GM18951 (cell line): ENCODE measurements around the gene PLD4.
"Not testable (repeated sequence)": the region's sequence is repeated elsewhere in the genome, so short reads cannot be mapped to it uniquely, and the experiment has no call there.

Source experiments
- POLR2A ChIP-seq: IDR thresholded peaks from 4 replicates; pipeline ENCODE4 v1.6.1; 2011; ENCODE audit warnings: mild to moderate bottlenecking; ENCODE audit not compliant: insufficient read length, insufficient read depth; ENCODE audit errors: extremely low read depth
- in situ Hi-C: fragments of 300-500 bp; cut with MboI; formaldehyde crosslinking; loops from one replicate; pipeline ENCODE4 v1.12.0; 2022; ENCODE audit warnings: low sequenced_read_pairs, mixed read lengths, inconsistent platforms; ENCODE audit not compliant: unreplicated experiment

PLD4 gene

DNA sequence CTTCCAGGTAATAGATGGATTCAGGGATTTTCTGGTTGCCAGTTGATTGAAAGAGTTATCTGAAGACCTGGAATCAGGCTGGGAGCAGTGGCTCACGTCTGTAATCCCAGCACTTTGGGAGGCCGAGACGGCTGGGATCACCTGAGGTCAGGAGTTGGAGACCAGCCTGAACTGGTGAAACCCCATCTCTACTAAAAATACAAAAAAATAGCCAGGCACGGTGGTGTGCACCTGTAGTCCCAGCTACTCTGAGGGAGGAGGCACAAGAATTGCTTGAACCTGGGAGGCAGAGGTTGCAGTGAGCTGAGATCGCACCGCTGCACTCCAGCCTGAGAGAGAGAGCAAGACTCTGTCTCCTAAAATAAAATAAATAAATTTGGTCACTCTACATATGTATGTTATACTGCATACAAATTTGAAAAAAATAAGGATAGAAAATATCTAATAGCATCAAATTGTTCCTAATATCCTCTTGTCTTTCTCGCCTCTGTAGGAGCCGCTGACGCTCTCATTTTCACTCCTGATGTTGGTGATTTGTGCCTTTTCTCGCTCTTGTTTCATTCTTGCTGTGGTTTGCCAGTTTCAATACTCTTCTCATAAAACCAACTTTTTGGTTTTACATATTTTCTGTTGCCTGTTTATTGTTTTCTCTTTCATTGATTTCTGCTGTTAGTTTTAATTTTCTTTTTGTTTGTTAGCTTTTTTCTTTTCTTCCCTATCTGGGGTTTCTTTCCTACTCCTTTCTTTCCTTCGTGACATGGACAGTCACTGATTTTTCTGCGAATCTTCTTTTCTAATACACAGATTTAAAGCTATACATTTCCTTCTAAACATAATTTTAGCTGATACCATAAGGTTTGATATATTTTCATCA is 23.8 kb upstream of the PLD4 start:
- in situ Hi-C loops: no loop called here
- no peak for TF ChIP-seq POLR2A

DNA sequence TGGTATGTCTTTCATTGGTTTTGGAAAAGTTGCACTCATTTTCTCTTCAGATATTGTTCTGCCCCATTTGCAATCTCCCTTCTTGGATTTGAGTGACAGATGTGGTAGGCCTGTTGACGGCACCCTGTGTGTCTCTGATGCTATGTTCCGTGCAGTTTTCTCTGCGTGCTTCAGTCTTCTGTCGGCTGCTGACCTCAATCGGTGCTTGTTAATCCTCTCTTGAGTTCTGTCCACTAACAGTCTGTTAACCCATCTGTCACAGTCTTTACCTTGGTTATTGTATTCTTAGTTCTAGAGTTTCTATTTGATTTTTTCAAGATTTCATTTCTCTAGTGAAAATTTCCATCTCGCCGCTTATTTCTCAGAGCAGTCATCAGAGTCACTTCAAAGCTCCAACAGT is 20.7 kb upstream of the PLD4 start:
- TF ChIP-seq POLR2A: no peak

DNA sequence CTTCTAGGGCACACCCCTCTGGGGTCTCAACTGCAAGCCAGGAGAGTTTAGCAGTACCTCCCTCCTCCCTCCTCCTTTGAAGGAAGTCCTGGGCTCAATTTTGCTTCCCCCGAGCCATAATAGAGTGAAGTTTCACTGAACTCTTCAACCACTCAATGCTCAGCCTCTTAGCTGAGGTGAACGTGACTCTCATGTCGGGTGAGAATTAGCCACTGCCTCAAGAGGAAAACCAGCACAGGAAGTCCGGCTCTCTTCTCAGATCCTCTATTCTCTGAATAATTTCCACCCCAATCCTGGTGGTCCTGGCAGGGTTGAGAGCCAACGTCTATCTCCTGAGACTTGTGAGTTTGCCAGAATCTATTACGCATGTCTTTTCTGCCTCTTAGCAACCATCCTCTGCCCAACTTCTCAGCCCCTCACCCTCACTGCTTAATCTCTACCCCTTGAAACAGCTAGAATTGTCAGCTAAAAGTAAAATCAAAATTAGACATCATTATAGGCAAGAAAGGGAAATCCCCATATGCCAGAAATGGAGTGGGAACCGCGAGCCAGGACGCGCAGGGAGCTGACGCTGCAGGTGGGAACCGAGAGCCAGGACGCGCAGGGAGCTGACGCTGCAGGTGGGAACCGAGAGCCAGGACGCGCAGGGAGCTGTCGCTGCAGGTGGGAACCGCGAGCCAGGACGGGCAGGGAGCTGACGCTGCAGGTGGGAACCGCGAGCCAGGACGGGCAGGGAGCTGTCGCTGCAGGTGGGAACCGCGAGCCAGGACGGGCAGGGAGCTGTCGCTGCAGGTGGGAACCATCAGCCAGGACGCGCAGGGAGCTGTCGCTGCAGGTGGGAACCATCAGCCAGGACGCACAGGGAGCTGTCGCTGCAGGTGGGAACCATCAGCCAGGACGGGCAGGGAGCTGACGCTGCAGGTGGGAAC is 19.8 kb upstream of the PLD4 start:
- in situ Hi-C loops: not testable (repeated sequence)

More for the DNA sequence above, 20.7 kb upstream of the PLD4 start:
- in situ Hi-C loops: no loop called here

DNA sequence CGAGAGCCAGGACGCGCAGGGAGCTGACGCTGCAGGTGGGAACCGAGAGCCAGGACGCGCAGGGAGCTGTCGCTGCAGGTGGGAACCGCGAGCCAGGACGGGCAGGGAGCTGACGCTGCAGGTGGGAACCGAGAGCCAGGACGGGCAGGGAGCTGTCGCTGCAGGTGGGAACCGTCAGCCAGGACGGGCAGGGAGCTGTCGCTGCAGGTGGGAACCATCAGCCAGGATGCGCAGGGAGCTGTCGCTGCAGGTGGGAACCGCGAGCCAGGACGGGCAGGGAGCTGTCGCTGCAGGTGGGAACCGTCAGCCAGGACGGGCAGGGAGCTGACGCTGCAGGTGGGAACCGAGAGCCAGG is 19.1 kb upstream of the PLD4 start:
- in situ Hi-C loops: not testable (repeated sequence)

DNA sequence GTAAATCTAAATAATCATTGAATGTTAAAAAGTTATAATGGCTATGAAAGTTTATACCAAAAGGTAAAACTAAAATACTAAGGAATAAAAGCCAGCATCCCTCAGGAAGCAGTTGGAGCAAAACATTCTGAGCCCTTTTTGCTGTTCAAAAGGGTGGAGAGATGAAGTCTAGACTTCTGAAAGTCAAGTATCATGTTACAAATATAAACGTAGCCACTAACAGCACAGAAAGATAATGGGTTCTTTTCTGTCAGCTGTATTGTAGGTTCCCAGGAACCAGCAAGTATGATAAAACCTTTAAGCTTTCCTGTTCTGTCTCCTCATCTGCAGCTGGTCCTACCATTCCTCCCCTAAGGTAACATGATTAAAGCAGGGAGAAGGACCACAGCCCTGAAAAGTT is 16.4 kb upstream of the PLD4 start:
- no peak for TF ChIP-seq POLR2A
- in situ Hi-C loops: no loop called here

DNA sequence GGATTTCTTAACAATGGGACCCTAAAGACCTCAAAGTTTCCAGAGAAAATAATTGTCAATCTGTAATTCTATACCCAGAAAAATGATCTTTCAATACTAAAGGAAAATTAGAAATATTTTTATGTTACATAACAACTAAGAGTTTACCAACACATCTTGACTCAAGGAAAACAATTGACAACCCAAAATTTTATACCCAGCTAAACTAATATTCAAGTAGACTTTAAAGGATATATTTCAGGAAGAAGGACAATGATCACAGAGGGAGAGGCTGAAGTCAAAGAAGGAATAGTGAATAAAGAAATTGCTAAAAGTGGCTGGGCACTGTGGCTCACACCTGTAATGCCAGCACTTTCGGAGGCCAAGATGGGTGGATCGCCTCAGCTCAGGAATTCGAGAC is 12.6 kb upstream of the PLD4 start:
- no peak for TF ChIP-seq POLR2A
- in situ Hi-C loops: no loop called here

DNA sequence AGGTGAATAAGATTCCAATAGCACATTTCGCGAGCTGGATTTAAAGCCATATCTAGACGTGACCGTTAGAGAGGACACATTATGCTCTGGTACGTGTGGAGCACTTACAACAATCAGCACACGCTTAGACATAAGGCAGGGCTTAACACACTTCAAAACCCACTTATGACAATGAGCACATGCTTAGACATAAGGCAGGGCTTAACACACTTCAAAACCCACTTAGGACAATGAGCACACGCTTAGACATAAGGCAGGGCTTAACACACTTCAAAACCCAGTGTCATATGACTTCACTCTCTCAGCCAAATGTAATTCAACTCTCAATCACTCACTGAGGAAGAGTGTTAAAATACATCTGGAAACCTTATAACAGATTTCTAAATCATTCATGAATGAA is 11.2 kb upstream of the PLD4 start:
- no peak for TF ChIP-seq POLR2A
- in situ Hi-C loops: no loop called here

DNA sequence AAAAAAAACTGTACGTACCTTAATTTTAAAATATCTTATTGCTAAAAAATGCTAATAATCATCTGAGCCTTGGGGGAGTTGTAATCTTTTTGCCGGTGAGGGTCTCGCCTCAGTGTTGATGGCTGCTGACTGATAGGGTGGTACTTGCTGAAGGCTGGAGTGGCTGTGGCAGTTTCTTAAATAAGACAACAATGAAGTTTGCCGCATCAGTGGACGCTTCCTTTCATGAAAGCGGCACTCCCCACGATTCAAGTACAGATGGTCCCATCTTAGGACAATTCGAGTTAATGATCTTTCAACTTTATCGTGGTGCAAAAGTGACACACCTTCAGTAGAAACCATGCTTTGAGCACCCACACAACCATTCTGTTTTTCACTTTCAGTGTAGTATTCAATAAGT is 7.6 kb upstream of the PLD4 start:
- in situ Hi-C loops: no loop called here
- no peak for TF ChIP-seq POLR2A

DNA sequence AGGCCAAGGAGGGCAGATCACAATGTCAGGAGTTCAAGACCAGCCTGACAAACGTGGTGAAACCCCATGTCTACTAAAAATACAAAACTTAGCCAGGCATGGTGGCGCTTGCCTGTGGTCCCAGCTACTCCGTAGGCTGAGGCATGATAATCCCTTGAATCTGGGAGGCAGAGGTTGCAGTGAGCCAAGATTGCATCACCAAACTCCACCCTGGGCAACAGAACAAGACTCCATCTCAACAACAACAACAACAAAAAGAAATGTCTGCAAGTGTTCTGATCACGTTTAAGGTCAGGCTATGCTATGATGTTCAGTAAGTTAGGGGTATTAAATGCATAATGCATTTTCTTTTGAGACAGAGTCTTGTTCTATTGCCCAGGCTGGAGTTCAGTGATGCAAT is 6.7 kb upstream of the PLD4 start:
- in situ Hi-C loops: no loop called here

DNA sequence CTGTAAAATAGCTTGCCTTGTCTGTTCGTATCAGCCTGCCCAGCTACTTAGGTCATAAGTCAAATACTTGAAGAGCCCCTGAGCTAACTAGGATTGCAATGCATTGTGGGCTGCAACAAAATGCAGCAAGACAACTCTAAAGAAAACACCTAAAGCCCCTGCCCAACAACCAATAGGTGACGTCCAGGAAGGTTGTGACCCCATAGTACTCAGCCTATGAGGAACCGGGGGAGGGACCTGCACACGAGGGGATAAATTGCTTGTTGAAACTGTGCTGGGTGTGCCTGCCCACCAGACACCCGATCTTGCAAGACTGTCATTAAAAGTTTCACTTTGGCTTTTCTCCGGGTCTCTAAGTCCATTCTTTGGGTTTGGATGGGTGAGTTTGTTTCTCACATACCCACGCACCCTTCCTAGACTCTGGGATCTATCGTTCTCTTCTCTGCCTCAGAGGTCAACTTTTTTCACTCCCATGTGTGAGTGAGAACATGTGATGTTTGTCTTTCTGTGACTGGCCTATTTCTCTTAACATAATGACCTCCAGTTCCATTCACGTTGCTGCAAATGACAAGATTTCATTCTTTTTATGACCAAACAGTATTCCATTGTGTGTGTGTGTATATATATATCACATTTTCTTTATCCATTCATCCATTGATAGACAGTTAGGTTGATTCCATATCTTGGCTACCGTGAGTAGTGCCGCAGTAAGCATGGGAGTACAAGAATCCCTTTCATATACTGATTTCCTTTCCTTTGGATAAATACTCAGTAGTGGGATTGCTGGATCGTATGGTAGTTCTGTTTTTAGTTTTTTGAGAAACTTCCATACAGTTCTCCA is 5.3 kb upstream of the PLD4 start:
- in situ Hi-C loops: not testable (repeated sequence)

More for the DNA sequence above, 6.7 kb upstream of the PLD4 start:
- TF ChIP-seq POLR2A: no peak

DNA sequence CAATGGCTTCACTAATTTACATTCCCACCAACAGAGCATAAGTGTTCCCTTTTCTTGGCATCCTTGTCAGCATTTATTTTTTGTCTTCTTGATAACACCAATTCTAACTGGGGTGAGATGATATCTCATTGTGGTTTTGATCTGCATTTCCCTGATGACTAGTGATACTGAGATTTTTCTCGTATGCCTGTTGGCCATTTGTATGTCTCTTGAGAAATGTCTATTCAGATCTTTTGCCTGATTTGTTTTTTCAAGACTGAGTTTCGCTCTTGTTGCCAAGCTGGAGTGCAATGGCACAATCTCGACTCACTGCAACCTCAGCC is 4.7 kb upstream of the PLD4 start:
- TF ChIP-seq POLR2A: no peak
- in situ Hi-C loops: no loop called here

DNA sequence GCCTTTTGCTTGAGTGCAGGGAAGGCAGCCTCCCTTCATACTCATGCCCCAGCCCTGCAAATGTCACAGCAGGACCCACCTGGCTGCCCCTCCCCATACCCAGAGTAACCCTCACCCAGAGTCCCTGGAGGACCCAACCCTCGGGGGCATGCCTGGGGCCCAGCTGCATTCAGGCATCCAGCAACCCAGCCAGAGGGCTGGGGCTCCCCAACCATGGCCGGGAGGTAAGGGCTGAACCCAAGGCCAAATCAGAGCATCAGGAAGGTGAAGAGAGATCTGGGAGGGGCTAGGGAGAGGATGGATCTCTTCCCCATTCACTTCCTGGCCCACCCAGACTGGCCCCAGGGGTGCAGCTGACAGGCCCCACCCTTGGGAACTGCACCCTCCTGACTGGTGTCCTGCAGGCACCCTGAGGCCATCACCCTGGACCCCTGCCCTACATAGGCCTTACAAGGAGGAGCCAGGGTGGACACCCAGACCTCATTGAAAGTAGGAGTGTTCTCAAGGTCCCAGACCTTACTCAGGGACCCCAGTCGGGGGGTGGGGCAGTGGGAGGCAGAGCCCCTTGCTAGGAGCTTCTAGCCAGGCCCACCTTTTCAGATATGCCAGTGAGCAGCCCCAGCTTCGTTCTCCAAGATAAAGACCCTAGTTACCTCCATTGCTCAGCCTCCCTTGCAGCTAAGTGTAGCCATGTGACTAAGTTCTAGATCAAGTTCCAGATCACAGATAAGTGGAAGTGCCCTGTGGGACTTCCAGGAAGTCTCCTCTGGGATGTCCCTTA is 849 bp upstream of the PLD4 start:
- in situ Hi-C loops: no loop called here
- TF ChIP-seq POLR2A: no peak
